ENCODE measurements around the gene SLC25A53. TPM values are rescaled to one million over a fixed set of nuclear protein-coding genes. Genes with fewer than 3 reads are reported as not detected.
A peak's percentile ranks its signal among the peaks of the same experiment; 100 is the strongest.
"Not testable (repeated sequence)": the region's sequence is repeated elsewhere in the genome, so short reads cannot be mapped to it uniquely, and the experiment has no call there.

Gene SLC25A53
- polyA plus RNA-seq, 2 of the 4 experiments (the other 2 are of a cell fraction), result 4.6 to 5.0 TPM

DNA sequence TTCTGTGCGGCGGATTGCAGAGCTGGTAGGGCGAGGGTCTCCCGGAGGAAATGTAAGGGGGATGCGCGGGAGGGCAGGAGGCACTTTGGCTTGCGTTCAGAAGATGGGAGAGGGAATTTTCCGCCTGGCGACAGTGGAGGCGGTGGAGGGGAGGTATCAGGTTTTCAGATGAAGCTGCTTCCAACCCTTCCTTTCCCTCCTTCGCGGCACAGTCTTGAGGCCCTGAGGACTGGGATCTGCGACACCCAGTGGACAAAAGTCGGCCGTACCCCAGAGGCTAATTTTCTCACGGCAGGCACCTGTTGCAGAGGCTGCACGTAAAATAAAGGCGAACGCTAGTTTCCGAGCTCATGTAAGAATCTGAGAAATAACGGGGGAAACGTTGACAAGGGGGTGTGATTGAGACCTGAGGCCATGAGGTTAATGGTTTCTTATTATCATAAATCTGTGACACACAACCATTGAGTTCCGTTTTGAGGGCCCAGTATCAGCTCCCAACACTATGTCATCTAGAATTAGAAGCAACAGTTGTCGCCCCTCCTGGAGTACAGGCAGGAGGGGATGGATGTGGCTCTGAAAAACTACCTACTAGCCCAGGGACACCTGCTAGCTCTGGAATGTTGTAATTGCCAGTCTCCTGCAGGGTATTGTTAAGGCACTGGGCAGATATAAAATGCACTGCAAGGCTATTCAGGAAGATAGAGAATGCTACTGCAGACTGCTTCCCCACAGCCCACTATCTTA is 43.4 kb downstream of the SLC25A53 start:
- ChIA-PET CTCF (interaction anchor here (0.6 to 3.1 kb wide), 14 partner anchors 9 to 269 kb away, joined by 3 to 18 read pairs (median 4); no protein-coding TSS in a partner anchor), POLR2A (interaction anchor here (0.6 kb wide), 1 partner anchor 427 kb away, joined by 3 read pairs; no protein-coding TSS in a partner anchor)
- Histone ChIP-seq H3K9me3 (no peaks in the 10 kb centered on the region), H3K4me2 (peak overlapping the region; percentile 99), H3K4me1 (no peaks in the 10 kb centered on the region), H3K27ac (0 out of 6 replicates have a peak overlapping the region, but pooled peaks of 1 of the 2 experiments have one; percentile 66), H3K4me3 (peak overlapping the region; percentile 60)
- DNase-seq (ENCODE audit: low read depth in 1 of 2, low spot score in 1 of 2) (peak; percentile 29 to 69), FAIRE-seq (peak; percentile 97), ATAC-seq (peak; percentile 85 to 94)
- TF ChIP-seq MAX (IDR thresholded peaks at IDR 0.05), result peak; percentile 34; the same call in 1 of the 2 replicates
- TF ChIP-seq, protein P1, sequence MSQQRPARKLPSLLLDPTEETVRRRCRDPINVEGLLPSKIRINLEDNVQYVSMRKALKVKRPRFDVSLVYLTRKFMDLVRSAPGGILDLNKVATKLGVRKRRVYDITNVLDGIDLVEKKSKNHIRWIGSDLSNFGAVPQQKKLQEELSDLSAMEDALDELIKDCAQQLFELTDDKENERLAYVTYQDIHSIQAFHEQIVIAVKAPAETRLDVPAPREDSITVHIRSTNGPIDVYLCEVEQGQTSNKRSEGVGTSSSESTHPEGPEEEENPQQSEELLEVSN (IDR thresholded peaks at IDR 0.05; ENCODE audit: borderline replicate concordance, low read depth), result peak; percentile 52; the same call in 1 of the 2 replicates
- TF ChIP-seq POLR2AphosphoS2 (conservative IDR thresholded peaks at IDR 0.05; ENCODE audit: low read length), result no peak
- peak; percentile 43 to 52; a peak in 3 of 5 replicates for TF ChIP-seq RAD21 (conservative IDR thresholded peaks at IDR 0.05 in 1 of 2, IDR thresholded peaks at IDR 0.05 in 1 of 2)
- TF ChIP-seq, protein P2, sequence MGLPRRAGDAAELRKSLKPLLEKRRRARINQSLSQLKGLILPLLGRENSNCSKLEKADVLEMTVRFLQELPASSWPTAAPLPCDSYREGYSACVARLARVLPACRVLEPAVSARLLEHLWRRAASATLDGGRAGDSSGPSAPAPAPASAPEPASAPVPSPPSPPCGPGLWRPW (IDR thresholded peaks at IDR 0.05), result no peak
- TF ChIP-seq ZFP36 (IDR thresholded peaks at IDR 0.05; ENCODE audit: borderline replicate concordance, partially characterized antibody), result no peak
- TF ChIP-seq SMC3 (IDR thresholded peaks at IDR 0.05), result peak; percentile 63
- TF ChIP-seq, protein P3, sequence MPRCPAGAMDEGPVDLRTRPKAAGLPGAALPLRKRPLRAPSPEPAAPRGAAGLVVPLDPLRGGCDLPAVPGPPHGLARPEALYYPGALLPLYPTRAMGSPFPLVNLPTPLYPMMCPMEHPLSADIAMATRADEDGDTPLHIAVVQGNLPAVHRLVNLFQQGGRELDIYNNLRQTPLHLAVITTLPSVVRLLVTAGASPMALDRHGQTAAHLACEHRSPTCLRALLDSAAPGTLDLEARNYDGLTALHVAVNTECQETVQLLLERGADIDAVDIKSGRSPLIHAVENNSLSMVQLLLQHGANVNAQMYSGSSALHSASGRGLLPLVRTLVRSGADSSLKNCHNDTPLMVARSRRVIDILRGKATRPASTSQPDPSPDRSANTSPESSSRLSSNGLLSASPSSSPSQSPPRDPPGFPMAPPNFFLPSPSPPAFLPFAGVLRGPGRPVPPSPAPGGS (IDR thresholded peaks at IDR 0.05), result no peak
- no peak for TF ChIP-seq RCOR1 (IDR thresholded peaks at IDR 0.05; ENCODE audit: low read depth, low read length)
- TF ChIP-seq CHD2 (IDR thresholded peaks at IDR 0.05; ENCODE audit: low read length, partially characterized antibody), result no peak
- no peak for TF ChIP-seq FOSB (CRISPR knock-in tag; IDR thresholded peaks at IDR 0.05)
- TF ChIP-seq, protein P4, sequence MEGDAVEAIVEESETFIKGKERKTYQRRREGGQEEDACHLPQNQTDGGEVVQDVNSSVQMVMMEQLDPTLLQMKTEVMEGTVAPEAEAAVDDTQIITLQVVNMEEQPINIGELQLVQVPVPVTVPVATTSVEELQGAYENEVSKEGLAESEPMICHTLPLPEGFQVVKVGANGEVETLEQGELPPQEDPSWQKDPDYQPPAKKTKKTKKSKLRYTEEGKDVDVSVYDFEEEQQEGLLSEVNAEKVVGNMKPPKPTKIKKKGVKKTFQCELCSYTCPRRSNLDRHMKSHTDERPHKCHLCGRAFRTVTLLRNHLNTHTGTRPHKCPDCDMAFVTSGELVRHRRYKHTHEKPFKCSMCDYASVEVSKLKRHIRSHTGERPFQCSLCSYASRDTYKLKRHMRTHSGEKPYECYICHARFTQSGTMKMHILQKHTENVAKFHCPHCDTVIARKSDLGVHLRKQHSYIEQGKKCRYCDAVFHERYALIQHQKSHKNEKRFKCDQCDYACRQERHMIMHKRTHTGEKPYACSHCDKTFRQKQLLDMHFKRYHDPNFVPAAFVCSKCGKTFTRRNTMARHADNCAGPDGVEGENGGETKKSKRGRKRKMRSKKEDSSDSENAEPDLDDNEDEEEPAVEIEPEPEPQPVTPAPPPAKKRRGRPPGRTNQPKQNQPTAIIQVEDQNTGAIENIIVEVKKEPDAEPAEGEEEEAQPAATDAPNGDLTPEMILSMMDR (IDR thresholded peaks at IDR 0.05), result peak; percentile 49
- TF ChIP-seq KDM5A (IDR thresholded peaks at IDR 0.05), result no peak
- no peak for TF ChIP-seq ESRRA (IDR thresholded peaks at IDR 0.05; ENCODE audit: borderline replicate concordance, low read length)
- no peak for TF ChIP-seq RARB (CRISPR knock-in tag; IDR thresholded peaks at IDR 0.05)
- TF ChIP-seq SREBF2 (IDR thresholded peaks at IDR 0.05), result no peak
- WGBS (ENCODE audit: missing lambda C conversion rate), result 4% methylated on average over 18 of the region's 24 CpGs

DNA sequence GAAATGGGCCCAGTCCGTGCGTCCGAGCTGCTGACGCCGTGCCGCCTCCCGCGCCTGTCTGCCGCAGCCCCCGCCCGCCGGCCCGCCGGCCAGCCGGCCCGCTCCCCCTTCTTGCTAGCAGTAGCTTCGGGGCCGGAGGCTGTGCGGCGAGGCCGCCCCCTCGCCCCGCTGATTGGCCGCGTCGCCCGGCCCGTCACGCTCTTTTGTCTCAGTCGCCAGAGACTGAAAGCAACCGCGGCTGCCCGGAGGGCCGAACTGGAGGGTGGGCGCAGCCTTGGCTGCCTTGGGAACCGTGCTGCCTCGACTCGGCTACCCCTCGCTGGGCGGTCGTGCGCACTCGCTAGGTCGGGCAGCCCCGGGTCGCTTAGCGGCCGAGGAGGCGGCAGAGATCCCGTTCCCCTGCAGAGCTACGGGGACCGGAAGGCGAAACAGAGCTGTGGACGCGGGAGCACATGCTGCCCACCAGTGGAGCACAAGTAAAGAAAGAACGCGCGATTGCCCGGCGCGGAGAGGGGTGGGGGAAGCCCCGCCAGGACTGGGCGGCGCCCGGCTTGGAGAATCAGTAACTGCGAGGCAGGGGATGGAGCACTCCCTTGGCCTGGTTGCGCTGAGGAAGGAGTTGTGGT is 44.4 kb downstream of the SLC25A53 start, which contains the start of gene ZCCHC18:
Gene ZCCHC18, plus strand, starts transcription at position 198 of the 626 bp plus-strand sequence. CDS start 1,589 bp downstream, outside the sequence.
- Histone ChIP-seq H3K9me3 (no peaks in the 10 kb centered on the region), H3K4me1 (no peaks in the 10 kb centered on the region), H3K27ac (peak within 1 kb of the TSS; percentile 12 to 66; a peak in 4 of 6 replicates), H3K4me2 (peak within 1 kb of the TSS; percentile 99), H3K4me3 (peak within 1 kb of the TSS; percentile 60)
- ATAC-seq (peak; percentile 76 to 79), DNase-seq (ENCODE audit: low read depth in 1 of 2, low spot score in 1 of 2) (peak; percentile 4 to 43), FAIRE-seq (no peak)
- 0% methylated on average over 4 of the region's 67 CpGs for WGBS (ENCODE audit: missing lambda C conversion rate)
- POLR2A ChIA-PET, result no interaction called here
- TF ChIP-seq CHD2 (IDR thresholded peaks at IDR 0.05; ENCODE audit: low read length, partially characterized antibody) (no peak), KDM1A (IDR thresholded peaks at IDR 0.05; ENCODE audit: low read depth) (no peak), MAX (IDR thresholded peaks at IDR 0.05) (peak; percentile 62), TP53 (CRISPR knock-in tag; IDR thresholded peaks at IDR 0.05) (no peak), ESRRA (IDR thresholded peaks at IDR 0.05; ENCODE audit: borderline replicate concordance, low read length) (no peak)
- TF ChIP-seq, protein P4 (IDR thresholded peaks at IDR 0.05), result no peak
- CTCF ChIA-PET, result interaction anchor here (0.7 to 3.1 kb wide), 11 partner anchors 8 to 268 kb away, joined by 3 to 18 read pairs (median 6); no protein-coding TSS in a partner anchor

GRCh38 chrX:104110491-104111240 is 46.1 kb downstream of the SLC25A53 start:
- H3K27ac ChIP-seq; H3K9me3 ChIP-seq; H3K4me3 ChIP-seq; DNase-seq (ENCODE audit: low read depth in 1 of 2, low spot score in 1 of 2); H3K4me1 ChIP-seq; ATAC-seq; H3K4me2 ChIP-seq; POLR2A ChIA-PET: not testable (repeated sequence)
- peak; percentile 77 for FAIRE-seq
- 28% methylated on average over 6 of the region's 6 CpGs for whole genome bisulfite sequencing (ENCODE audit: missing lambda C conversion rate)
- CTCF ChIA-PET, result interaction anchor here (3.1 kb wide), 1 partner anchor 12 kb away, joined by 15 read pairs; no protein-coding TSS in a partner anchor

All from A549 (cell line).